ENCODE measurements around the gene PCTP. TPM values are rescaled to one million over a fixed set of nuclear protein-coding genes. Genes with fewer than 3 reads are reported as not detected.

PCTP gene
- total RNA-seq, 1 donor from 2014 or later, result 15.4 TPM

DNA sequence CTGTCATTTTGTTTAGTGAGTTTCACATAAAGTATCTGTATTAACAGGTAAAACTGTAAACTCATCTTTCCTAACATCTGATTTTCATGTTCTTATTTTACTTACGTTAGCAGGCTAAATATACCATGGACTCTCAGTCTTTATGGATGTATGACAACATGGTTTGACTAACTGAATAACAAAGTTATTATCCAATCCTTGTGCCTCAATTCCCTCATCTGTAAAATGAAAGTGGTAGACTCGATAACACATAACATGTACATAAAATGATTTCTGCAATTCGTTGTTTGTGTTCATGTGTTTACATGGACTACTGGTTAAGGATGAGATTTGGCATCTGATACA, 9.5 kb upstream of the PCTP start:
- H3K4me3 Mint-ChIP-seq, result no peak overlapping the region
- no peak overlapping the region for H3K27ac Mint-ChIP-seq (ENCODE audit: unreplicated experiment)
- no peaks in the 10 kb centered on the region for H3K9me3 Mint-ChIP-seq
- no peak for DNase-seq (ENCODE audit: low read depth, low spot score)
- peaks cover 6% of the 10 kb centered on the region for H3K4me1 Mint-ChIP-seq
- H3K36me3 Mint-ChIP-seq (ENCODE audit: low read depth), result no peaks in the 10 kb centered on the region
- TF ChIP-seq CTCF (conservative IDR thresholded peaks at IDR 0.05), result no peak
- no peaks in the 10 kb centered on the region for H3K27me3 Mint-ChIP-seq (ENCODE audit: low read depth)

DNA sequence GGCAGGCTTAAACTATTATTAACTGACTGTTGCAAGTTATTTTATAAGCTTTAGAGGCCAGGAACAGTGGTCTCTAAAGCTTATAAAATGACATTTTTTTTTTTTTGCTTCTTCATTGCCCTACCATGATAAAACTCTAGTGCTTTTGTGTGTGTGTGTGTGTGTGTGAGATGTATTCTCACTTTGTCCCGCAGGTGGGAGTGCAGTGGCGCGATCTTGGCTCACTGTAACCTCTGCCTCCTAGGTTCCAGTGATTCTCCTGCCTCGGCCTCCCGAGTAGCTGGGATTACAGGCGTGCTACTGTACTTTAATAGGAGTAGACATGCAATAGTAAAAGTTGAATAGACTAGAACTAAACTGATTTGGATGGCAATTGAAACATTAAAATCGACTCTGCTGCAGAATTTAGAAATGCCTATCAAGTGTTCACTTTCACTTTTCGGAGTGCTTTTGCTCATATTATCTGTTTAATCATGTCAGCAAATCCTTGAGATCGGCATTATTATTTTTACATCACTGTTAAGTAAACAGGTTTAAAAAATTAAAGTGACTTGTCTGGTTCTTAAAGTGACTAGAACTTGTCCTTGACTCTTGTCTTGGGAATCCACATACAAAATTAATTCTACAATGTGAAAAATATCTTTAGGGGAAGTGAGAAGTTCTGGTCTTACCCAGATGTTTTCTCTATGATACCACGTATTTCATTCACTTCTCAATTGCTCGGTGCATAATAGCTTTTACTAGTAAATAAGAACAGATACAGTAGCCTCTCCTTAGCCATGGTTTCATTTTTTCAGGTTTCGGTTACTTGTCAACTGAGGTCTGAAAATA, 8.4 kb upstream of the PCTP start:
- Mint-ChIP-seq H3K27ac (ENCODE audit: unreplicated experiment) (no peak overlapping the region), H3K4me1 (peaks cover 6% of the 10 kb centered on the region), H3K36me3 (ENCODE audit: low read depth) (no peaks in the 10 kb centered on the region), H3K9me3 (no peaks in the 10 kb centered on the region), H3K4me3 (no peak overlapping the region), H3K27me3 (ENCODE audit: low read depth) (no peaks in the 10 kb centered on the region)
- TF ChIP-seq CTCF (conservative IDR thresholded peaks at IDR 0.05), result no peak
- DNase-seq (ENCODE audit: low read depth, low spot score), result no peak

- no peak for DNase-seq (ENCODE audit: low read depth, low spot score)
- peaks cover 6% of the 10 kb centered on the region for H3K4me1 Mint-ChIP-seq
- no peaks in the 10 kb centered on the region for H3K36me3 Mint-ChIP-seq (ENCODE audit: low read depth)
- no peak overlapping the region for H3K27ac Mint-ChIP-seq (ENCODE audit: unreplicated experiment)
- no peak overlapping the region for H3K4me3 Mint-ChIP-seq
- no peaks in the 10 kb centered on the region for H3K27me3 Mint-ChIP-seq (ENCODE audit: low read depth)
- no peaks in the 10 kb centered on the region for H3K9me3 Mint-ChIP-seq
- TF ChIP-seq CTCF (conservative IDR thresholded peaks at IDR 0.05), result no peak
Observed at GRCh38 chr17:55743103-55743679, 7.7 kb upstream of the PCTP start.

GRCh38 chr17:55745258-55745657, 5.6 kb upstream of the PCTP start:
- no peaks in the 10 kb centered on the region for H3K9me3 Mint-ChIP-seq
- no peak for TF ChIP-seq CTCF (conservative IDR thresholded peaks at IDR 0.05)
- no peaks in the 10 kb centered on the region for H3K27me3 Mint-ChIP-seq (ENCODE audit: low read depth)
- no peaks in the 10 kb centered on the region for H3K36me3 Mint-ChIP-seq (ENCODE audit: low read depth)
- H3K27ac Mint-ChIP-seq (ENCODE audit: unreplicated experiment), result no peak overlapping the region
- H3K4me1 Mint-ChIP-seq, result peaks cover 4% of the 10 kb centered on the region
- DNase-seq (ENCODE audit: low read depth, low spot score), result no peak
- no peak overlapping the region for H3K4me3 Mint-ChIP-seq

GRCh38 chr17:55746466-55746865, 4.4 kb upstream of the PCTP start:
- no peak for TF ChIP-seq CTCF (conservative IDR thresholded peaks at IDR 0.05)
- no peak overlapping the region for H3K27ac Mint-ChIP-seq (ENCODE audit: unreplicated experiment)
- no peak overlapping the region for H3K4me3 Mint-ChIP-seq
- no peak for DNase-seq (ENCODE audit: low read depth, low spot score)
- H3K36me3 Mint-ChIP-seq (ENCODE audit: low read depth), result no peaks in the 10 kb centered on the region
- peaks cover 3% of the 10 kb centered on the region for H3K9me3 Mint-ChIP-seq
- H3K4me1 Mint-ChIP-seq, result peaks cover 9% of the 10 kb centered on the region
- no peaks in the 10 kb centered on the region for H3K27me3 Mint-ChIP-seq (ENCODE audit: low read depth)

Data from neural crest cell (in vitro differentiated cells).